KBM-7 (cell line): ENCODE results near the gene A2M.

ENCODE experiments used
- DNase-seq: peaks from one replicate; pipeline ENCODE4 v3.0.0-alpha.2; 2015
- in situ Hi-C: fragments of 300-500 bp; cut with MboI; formaldehyde crosslinking; loops from 2 replicates; pipeline ENCODE4 v1.14.3; 2020; ENCODE audit warnings: low sequenced_read_pairs, low pct_unique_long_range_greater_than_20kb, mixed read lengths

A2M gene

GRCh38 chr12:9079883-9080675 lies 35.6 kb downstream of the A2M start:
- no peak for DNase-seq
- in situ Hi-C loops, result no loop called here

GRCh38 chr12:9079082-9079481 lies 36.6 kb downstream of the A2M start:
- in situ Hi-C loops, result no loop called here
- no peak for DNase-seq

DNA sequence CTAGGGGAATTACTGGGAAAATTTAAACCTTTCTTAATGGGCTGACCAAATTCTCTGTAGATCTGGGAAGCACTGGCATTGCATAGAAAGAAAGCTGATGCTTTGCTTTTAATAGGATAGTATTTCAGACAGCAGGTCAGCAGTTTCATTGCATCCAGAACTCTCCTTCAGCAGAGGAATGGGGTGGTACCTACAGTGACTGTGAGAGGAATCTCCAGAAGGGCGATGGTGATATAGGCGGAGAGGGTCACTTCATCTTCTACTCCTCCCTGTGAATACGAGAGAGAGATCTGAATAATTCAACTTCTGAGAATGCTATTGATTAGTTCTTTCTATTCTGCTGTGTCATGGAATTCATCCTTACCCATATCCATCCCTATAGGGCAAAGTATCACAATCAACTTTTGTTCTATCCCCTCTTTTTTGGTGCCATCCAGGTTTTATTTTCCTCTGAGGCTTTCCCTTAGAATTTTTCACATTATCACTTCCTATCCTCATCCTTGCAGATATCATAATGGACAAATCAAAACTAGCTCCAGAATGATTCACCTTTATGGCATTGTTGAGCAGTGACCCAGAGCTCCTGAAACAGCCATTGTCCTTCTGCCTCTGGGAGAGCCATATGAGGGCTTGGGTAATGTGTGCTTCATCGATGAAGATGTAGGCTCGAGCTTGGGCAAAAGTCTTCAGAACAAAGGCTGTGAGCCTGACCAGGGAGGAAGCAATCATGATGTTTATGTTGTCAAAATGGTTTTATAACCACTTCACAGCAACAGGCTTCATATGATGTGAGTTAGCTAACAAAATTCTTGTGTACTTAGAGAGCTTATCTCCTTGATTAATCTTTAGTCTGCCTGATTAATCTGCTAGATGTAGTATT lies 38.3 kb downstream of the A2M start:
- no peak for DNase-seq
- in situ Hi-C loops, result no loop called here

- in situ Hi-C loops, result no loop called here
- no peak for DNase-seq
Measured at GRCh38 chr12:9076733-9077132, 39.0 kb downstream of the A2M start.

- in situ Hi-C loops, result no loop called here
- no peak for DNase-seq
Measured at GRCh38 chr12:9075138-9075535, 40.6 kb downstream of the A2M start.

- no peak for DNase-seq
- in situ Hi-C loops, result no loop called here
Measured at GRCh38 chr12:9074484-9075137, 41.1 kb downstream of the A2M start.

DNA sequence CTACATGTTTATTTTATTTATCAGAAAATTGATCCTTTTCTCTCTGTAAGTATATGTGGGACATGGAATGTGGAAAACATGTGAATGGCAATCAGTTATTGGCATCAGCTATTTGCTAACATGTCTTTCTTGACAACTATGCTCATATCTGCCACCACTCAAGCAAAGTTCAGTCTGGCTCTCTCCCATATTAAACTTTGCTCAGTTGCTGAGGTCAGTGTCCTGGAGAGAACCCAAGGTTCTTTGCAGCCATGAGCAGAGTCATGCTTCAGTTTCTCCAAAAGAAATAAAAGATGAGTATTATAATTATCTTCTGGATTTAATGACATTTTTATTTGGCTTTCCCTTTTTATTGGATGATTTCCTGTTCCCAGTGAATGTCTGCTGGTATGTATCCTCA lies 42.6 kb downstream of the A2M start:
- DNase-seq, result no peak
- in situ Hi-C loops, result no loop called here

GRCh38 chr12:9072481-9073038 lies 43.2 kb downstream of the A2M start:
- in situ Hi-C loops, result no loop called here
- no peak for DNase-seq

DNA sequence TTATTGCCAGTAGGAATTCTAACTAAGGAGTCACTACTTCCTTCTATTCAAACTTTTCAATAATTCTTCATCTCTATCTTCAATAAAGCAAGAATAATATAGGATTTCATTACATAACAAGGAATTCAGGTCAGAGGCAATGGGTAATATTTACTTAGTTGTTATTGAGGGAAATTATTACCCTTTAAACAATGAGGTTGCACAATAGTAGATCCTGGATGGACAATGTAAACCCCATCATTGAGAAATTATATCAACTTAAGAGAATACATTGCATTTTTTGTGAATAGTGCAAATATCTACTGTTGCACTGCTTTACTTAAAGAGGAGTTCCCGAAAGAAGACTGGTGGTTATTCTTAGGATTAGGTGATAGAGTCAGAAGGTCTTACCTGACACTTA lies 43.8 kb downstream of the A2M start:
- DNase-seq, result no peak
- in situ Hi-C loops, result no loop called here

DNA sequence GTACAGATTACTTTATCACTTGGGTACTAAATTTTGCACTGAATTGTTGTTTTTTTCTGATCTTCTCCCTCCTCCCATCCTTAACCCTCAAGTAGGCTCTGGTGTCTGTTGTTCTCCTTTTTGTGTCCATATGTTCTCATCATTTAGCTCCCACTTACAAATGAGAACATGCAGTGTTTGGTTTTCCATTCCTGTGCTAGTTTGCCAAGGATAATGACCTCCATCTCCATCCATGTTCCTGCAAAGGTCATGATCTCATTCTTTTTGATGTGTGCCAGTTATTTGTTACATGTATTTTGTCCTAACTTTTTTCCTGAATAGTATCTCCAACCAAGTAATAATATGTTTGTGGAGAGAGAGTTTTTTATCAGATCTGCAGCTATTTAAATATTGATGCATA lies 44.2 kb downstream of the A2M start:
- in situ Hi-C loops, result no loop called here
- no peak for DNase-seq

DNA sequence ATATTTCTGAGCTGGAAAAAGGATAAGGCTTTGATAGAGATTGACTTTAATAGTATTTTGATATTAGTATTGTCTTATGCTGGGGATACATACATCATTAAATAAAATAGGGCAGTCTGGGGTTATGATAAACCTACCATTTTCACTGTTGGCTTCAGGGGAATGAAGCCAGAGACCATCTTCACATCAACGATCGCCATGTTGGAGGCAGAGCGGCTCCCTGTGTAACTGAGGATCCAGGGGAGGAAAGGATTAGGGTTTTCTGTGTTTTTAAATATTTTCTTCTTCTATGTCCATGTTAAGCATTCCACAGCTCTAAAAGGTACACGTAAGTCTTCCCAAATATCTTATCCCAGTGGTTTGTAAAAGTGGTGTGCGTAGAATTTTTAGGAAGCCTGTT lies 45.4 kb downstream of the A2M start:
- DNase-seq, result no peak
- in situ Hi-C loops, result no loop called here

- no peak for DNase-seq
- in situ Hi-C loops, result no loop called here
Measured at GRCh38 chr12:9068600-9068999, 47.1 kb downstream of the A2M start.

- in situ Hi-C loops, result no loop called here
- DNase-seq, result no peak
Measured at GRCh38 chr12:9068086-9068485, 47.6 kb downstream of the A2M start.

DNA sequence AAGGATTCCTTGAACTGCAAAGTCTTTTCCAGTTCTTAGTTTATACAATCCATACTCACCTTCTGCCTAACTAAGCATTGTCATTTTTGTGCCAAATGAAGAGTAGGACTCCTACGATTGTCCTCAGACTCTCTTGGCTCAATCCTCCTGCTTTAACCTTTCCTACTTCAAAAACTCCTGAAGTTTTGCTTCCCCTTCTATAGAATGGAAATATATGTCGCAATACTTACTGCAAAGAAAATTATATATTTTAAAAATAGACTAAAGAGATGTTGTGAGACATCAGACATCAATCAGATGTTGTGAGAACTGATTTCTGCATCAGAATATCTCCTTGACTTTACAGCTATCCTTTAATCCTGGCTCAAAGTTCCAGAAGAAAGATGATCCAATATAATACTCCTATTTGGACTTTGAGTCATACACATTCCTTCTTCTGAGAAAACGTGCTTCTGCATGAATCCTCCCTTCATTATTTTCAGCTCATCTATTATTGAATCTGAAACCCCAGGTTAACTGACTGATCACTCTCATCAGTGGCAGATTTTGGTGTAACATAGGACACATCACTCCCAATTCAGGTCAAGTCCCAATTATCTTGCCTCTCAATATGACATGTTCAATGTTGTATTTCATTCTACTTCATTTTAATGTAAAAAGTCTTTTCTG lies 48.8 kb downstream of the A2M start:
- no peak for DNase-seq
- in situ Hi-C loops, result no loop called here

- DNase-seq, result no peak
- in situ Hi-C loops, result no loop called here
Measured at GRCh38 chr12:9066183-9066623, 49.5 kb downstream of the A2M start.

DNA sequence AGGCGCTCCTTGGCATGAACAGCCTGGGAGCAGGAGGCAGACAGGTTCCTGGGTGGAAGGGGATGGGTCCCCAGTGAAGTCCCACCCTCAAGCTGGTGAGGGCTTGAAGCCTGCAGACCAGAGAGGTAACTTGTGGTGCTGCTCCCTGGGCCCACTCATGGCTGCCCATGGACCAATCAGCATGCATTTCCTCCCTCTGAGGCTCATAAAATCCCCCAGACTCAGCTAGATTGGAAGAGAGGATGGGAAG lies 50.2 kb downstream of the A2M start:
- in situ Hi-C loops, result no loop called here
- DNase-seq, result no peak

DNA sequence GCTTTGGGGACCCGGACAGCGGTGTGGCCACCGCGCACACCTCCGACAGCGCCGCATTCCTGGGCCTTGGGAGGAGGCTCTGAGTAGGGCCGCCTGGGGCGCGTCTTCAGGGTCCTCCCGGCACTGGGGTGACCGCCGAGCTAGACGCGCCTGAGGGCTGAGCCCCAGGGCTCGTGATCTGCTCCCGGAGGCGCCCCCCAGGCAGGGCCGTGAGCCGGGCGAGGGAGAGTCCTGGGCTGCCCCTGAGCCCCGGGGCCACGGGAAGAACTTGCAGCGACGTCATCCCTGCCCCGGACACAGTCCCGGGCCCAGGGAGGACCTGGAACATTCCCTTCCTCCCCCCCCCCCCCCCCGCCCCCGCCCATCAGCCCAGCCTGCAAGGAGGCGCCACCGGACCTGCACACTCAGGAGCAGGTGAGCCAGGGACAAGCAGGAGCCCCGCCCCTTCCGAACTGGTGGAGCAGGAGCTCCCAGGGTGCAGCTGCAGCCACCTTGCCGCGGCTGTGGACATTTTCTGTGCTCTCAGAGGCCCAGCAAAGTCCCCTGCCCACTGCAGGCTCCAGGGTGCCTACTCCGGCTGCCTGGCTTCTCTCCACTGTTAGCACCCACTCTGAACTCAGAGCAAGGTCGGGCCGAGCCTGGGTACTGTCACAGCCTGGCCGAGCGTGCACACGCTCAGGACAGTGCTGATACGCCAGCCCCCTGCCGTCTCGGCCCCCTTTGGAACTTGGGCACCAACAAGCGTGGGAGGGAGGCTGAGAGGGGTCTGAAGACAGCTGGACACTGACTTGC lies 50.7 kb downstream of the A2M start:
- no peak for DNase-seq
- in situ Hi-C loops, result no loop called here

DNA sequence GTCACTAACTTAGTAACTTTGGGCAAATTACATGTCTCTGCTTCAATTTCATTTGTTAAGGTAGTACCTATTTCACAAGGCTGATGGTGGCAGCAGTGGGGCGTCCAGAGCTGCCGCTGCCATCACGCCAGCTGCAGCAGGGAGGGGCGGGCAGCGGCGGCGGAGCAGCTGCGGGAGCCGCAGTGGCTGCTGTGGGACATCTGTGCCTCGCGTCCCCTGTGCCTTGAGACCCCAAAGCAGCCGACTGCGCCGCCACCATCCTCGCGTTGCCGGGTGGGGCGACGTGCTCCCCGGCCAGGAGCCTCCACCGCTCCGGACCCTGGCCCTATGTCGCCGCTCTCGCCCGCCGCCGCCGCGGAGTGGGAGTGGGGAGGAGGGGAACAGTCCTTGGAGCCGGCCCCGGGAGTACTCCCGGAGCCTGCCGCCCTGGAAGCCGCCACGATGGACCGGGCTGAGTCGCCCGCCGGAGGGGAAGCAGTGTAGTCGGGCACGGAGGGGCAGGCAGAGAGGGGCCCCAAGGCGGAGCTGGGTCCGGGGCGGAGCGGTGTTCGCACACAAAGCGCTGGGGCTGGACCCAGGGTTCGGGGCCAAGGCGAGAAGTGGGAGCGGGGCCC lies 51.4 kb downstream of the A2M start:
- peak; percentile 65 for DNase-seq
- in situ Hi-C loops, result no loop called here
